HepG2 (cell line): ENCODE results near the gene TMEM19. TPM values are rescaled to one million over a fixed set of nuclear protein-coding genes. Genes with fewer than 3 reads are reported as not detected.
A peak's percentile ranks its signal among the peaks of the same experiment; 100 is the strongest.

Experiments used
- ERF ChIP-seq: IDR thresholded peaks from 2 replicates; pipeline ENCODE4 v1.6.1; 2018; ENCODE audit warnings: missing biosample characterization, missing genetic modification reagents
- KLF13 ChIP-seq: sonication (generic); formaldehyde crosslinking; IDR thresholded peaks from 2 replicates; pipeline ENCODE4 v1.4.0; 2020; ENCODE audit warnings: mild to moderate bottlenecking, missing genetic modification reagents
- PRMT3 ChIP-seq: sonication (generic); formaldehyde crosslinking; IDR thresholded peaks from 2 replicates; pipeline ENCODE4 v1.8.1; 2022; ENCODE audit warnings: low read depth, mild to moderate bottlenecking, moderate library complexity, missing genetic modification reagents, borderline replicate concordance
- SIN3A ChIP-seq: IDR thresholded peaks from 2 replicates; pipeline ENCODE4 v1.6.1; 2011; ENCODE audit warnings: low read depth, mild to moderate bottlenecking, control low read depth, low read length, borderline replicate concordance
- ZBED4 ChIP-seq: sonication (generic); formaldehyde crosslinking; IDR thresholded peaks from 2 replicates; pipeline ENCODE4 v1.4.0; 2020; ENCODE audit warnings: missing genetic modification reagents, borderline replicate concordance
- ZNF136 ChIP-seq: sonication (generic); formaldehyde crosslinking; IDR thresholded peaks from 2 replicates; pipeline ENCODE4 v1.8.1; 2022; ENCODE audit warnings: low read depth, mild to moderate bottlenecking, moderate library complexity, missing genetic modification reagents
- ZNF280D ChIP-seq: sonication (generic); formaldehyde crosslinking; IDR thresholded peaks from 2 replicates; pipeline ENCODE4 v1.5.1; 2020; ENCODE audit warnings: mild to moderate bottlenecking, missing genetic modification reagents
- ZNF34 ChIP-seq: sonication (generic); formaldehyde crosslinking; IDR thresholded peaks from 2 replicates; pipeline ENCODE4 v1.4.0; 2020; ENCODE audit warnings: mild to moderate bottlenecking, missing genetic modification reagents, borderline replicate concordance
- ZNF567 ChIP-seq: sonication (generic); formaldehyde crosslinking; IDR thresholded peaks from 2 replicates; pipeline ENCODE4 v1.8.1; 2023; ENCODE audit warnings: mild to moderate bottlenecking, missing genetic modification reagents, borderline replicate concordance
- ZNF703 ChIP-seq: sonication (generic); formaldehyde crosslinking; IDR thresholded peaks from 2 replicates; pipeline ENCODE4 v1.5.1; 2020; ENCODE audit warnings: missing genetic modification reagents, mild to moderate bottlenecking, moderate library complexity, borderline replicate concordance
- polyA plus RNA-seq, 8 experiments: library from polyadenylated mRNA; depleted of rRNA in 3 of 8; stranded (reverse) in 7 of 8; unstranded in 1 of 8; fragments of >200 nt; fragmentation: Illumina TruSeq in 4 of 8; extraction: Trizol in 4 of 8; gene quantifications; 2 replicates each; pipeline versions ENCODE4 v1.2.1 to v1.2.3, GENCODE V29; 2011 to 2016; ENCODE audit warnings: low read depth in 4 of 8, missing spikeins in 1 of 8, mixed read lengths in 1 of 8; ENCODE audit not compliant: insufficient read depth in 1 of 8
- total RNA-seq, 5 experiments: library from RNA; depleted of rRNA; stranded (reverse); fragments of >200 nt; fragmentation: Illumina TruSeq; extraction: Trizol; gene quantifications; 2 replicates each; pipeline ENCODE4 v1.2.3, GENCODE V29; 2016; ENCODE audit warnings: low read depth in 1 of 5
- TF ChIP-seq, protein P1 (sequence below): sonication (generic); formaldehyde crosslinking; IDR thresholded peaks from 2 replicates; pipeline ENCODE4 v1.4.0; 2020; ENCODE audit warnings: missing genetic modification reagents, borderline replicate concordance
- TF ChIP-seq, protein P2 (sequence below): sonication (generic); formaldehyde crosslinking; IDR thresholded peaks from 2 replicates; pipeline ENCODE4 v1.8.1; 2023; ENCODE audit warnings: mild to moderate bottlenecking, missing genetic modification reagents, borderline replicate concordance
- TF ChIP-seq, protein P3 (sequence below): sonication (generic); formaldehyde crosslinking; IDR thresholded peaks from 2 replicates; pipeline ENCODE4; 2020; ENCODE audit warnings: missing genetic modification reagents, mild to moderate bottlenecking, borderline replicate concordance

Gene TMEM19
- total and polyA plus RNA-seq, 2 of the 13 experiments (the other 11 are each of a cell fraction or from before 2014, with no cell fraction given): 16.9 to 22.5 TPM

DNA sequence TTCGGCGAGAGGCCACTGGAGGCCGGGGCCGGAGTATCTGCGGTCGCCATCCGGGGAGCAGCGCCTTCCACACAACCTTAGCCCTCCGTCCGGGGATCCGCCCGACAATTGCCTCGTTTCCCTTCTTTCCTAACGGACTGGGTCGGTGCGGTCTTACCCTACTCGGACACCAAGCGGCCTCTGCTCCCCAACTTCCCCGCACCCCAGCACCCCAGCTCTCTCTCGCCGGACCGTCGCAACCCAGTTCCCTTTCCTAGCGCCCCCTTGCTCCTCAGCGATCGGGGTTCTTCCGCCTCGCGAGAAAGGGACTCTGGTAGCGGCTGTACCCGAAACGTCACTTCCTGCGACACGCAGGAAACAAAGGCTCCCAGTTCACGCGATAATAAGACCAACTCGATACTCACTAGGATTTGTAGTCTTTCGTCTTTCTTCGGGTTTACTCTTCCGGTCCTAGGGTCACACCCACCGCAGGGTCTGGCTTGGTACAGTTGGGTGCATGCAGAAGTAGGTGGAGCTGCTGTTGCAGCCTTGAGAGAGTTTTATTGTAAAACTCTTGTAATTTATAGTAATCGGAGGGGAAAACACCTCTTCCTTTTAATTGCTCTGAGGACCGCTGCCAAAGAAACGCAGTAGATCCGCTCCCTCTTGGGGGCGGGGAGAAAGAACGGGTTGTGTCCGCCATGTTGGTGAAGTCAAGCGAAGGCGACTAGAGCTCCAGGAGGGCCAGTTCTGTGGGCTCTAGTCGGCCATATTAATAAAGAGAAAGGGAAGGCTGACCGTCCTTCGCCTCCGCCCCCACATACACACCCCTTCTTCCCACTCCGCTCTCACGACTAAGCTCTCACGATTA is 22.1 kb upstream of the TMEM19 start, which contains the start of the genes THAP2 and ZFC3H1 (continued):
- TF ChIP-seq ZNF703 (no peak), ERF (peak; percentile 60; the same call in 1 of the 2 replicates), ZBED4 (CRISPR knock-in tag) (no peak), ZNF567 (CRISPR knock-in tag) (no peak), KLF13 (CRISPR knock-in tag) (no peak), SIN3A (peak; percentile 67; the same call in 1 of the 2 replicates), ZNF136 (CRISPR knock-in tag) (no peak), PRMT3 (no peak), ZNF34 (CRISPR knock-in tag) (no peak), ZNF280D (CRISPR knock-in tag) (peak; percentile 82)
- TF ChIP-seq, protein P1, sequence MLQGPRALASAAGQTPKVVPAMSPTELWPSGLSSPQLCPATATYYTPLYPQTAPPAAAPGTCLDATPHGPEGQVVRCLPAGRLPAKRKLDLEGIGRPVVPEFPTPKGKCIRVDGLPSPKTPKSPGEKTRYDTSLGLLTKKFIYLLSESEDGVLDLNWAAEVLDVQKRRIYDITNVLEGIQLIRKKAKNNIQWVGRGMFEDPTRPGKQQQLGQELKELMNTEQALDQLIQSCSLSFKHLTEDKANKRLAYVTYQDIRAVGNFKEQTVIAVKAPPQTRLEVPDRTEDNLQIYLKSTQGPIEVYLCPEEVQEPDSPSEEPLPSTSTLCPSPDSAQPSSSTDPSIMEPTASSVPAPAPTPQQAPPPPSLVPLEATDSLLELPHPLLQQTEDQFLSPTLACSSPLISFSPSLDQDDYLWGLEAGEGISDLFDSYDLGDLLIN (CRISPR knock-in tag): no peak
- TF ChIP-seq, protein P2, sequence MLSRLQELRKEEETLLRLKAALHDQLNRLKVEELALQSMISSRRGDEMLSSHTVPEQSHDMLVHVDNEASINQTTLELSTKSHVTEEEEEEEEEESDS (CRISPR knock-in tag): no peak
- TF ChIP-seq, protein P3, sequence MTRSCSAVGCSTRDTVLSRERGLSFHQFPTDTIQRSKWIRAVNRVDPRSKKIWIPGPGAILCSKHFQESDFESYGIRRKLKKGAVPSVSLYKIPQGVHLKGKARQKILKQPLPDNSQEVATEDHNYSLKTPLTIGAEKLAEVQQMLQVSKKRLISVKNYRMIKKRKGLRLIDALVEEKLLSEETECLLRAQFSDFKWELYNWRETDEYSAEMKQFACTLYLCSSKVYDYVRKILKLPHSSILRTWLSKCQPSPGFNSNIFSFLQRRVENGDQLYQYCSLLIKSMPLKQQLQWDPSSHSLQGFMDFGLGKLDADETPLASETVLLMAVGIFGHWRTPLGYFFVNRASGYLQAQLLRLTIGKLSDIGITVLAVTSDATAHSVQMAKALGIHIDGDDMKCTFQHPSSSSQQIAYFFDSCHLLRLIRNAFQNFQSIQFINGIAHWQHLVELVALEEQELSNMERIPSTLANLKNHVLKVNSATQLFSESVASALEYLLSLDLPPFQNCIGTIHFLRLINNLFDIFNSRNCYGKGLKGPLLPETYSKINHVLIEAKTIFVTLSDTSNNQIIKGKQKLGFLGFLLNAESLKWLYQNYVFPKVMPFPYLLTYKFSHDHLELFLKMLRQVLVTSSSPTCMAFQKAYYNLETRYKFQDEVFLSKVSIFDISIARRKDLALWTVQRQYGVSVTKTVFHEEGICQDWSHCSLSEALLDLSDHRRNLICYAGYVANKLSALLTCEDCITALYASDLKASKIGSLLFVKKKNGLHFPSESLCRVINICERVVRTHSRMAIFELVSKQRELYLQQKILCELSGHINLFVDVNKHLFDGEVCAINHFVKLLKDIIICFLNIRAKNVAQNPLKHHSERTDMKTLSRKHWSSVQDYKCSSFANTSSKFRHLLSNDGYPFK (CRISPR knock-in tag): peak; percentile 99
